ENCODE data around the gene ELAVL3. TPM values are rescaled to one million over a fixed set of nuclear protein-coding genes. Genes with fewer than 3 reads are reported as not detected.

Gene ELAVL3
- total RNA-seq, 1 experiment from 2014 or later, result not detected

DNA sequence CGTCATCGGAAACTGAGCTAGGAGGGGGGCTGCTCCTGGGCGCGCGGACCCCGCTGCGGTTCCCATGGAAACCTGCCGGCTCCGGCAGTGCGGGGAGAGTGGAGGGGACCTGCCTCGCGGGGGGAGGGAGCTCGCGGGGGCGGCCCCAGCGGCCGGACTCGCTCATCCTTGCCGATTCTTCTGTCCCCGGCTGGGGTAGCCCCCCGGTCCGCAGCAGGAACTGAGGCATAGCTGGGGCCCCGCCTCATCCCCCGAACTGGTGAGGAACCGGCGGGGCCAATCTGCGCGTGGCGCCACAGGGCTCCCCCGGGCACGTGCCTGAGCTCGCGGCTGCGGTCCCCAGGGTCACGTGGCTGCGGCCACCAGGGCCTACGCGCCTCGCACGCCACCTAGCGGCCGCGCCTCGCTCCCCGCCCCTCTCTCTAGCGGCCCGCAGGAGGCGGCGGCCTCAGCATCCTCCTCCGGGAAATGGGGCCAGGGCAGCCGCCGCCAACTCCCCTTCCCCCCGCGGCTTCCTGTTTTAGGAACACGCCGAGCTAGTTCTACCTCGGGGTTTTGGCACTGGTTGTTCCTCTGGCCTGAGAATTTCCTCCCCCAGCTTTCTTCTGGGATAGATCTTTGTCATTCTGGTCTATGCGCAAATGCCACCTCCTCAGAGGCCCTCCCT is 1.7 kb upstream of the ELAVL3 start:
- Histone ChIP-seq H3K36me3 (ENCODE audit: control insufficient read depth, insufficient read depth, low read length) (no peaks in the 10 kb centered on the region), H3K27me3 (ENCODE audit: control insufficient read depth, insufficient read depth, low read length) (no peaks in the 10 kb centered on the region), H3K27ac (ENCODE audit: low read length) (0 out of 2 replicates have a peak overlapping the region, but pooled peaks have one; percentile 51), H3K4me1 (ENCODE audit: control insufficient read depth, insufficient read depth, low read length) (no peaks in the 10 kb centered on the region), H3K9me3 (ENCODE audit: control insufficient read depth, insufficient read depth, low read depth, low read length) (no peaks in the 10 kb centered on the region), H3K4me3 (ENCODE audit: low read depth in 2 of 2, low read length in 2 of 2) (peak overlapping the region; percentile 51 to 58)
- ChIA-PET CTCF (interaction anchor here (0.6 to 1.3 kb wide), 4 partner anchors 99 to 114 kb away, joined by 5 to 10 read pairs (median 6); partner anchors contain the start of gene SWSAP1), POLR2A (interaction anchor here (0.6 kb wide), 1 partner anchor 158 kb away, joined by 3 read pairs; no protein-coding TSS in a partner anchor)
- TF ChIP-seq SIN3A (IDR thresholded peaks at IDR 0.05; ENCODE audit: borderline replicate concordance, insufficient read depth, low read depth, low read length), result peak; percentile 58; the same call in 1 of the 2 replicates
- TF ChIP-seq, protein P1, sequence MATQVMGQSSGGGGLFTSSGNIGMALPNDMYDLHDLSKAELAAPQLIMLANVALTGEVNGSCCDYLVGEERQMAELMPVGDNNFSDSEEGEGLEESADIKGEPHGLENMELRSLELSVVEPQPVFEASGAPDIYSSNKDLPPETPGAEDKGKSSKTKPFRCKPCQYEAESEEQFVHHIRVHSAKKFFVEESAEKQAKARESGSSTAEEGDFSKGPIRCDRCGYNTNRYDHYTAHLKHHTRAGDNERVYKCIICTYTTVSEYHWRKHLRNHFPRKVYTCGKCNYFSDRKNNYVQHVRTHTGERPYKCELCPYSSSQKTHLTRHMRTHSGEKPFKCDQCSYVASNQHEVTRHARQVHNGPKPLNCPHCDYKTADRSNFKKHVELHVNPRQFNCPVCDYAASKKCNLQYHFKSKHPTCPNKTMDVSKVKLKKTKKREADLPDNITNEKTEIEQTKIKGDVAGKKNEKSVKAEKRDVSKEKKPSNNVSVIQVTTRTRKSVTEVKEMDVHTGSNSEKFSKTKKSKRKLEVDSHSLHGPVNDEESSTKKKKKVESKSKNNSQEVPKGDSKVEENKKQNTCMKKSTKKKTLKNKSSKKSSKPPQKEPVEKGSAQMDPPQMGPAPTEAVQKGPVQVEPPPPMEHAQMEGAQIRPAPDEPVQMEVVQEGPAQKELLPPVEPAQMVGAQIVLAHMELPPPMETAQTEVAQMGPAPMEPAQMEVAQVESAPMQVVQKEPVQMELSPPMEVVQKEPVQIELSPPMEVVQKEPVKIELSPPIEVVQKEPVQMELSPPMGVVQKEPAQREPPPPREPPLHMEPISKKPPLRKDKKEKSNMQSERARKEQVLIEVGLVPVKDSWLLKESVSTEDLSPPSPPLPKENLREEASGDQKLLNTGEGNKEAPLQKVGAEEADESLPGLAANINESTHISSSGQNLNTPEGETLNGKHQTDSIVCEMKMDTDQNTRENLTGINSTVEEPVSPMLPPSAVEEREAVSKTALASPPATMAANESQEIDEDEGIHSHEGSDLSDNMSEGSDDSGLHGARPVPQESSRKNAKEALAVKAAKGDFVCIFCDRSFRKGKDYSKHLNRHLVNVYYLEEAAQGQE (IDR thresholded peaks at IDR 0.05; ENCODE audit: insufficient read depth in 1 of 2, low read depth in 2 of 2, low read length in 1 of 2), result peak in 1 of 2 experiments; percentile 68; a peak in 2 of 4 replicates
- peak; percentile 66 for TF ChIP-seq POLR2AphosphoS5 (IDR thresholded peaks at IDR 0.05; ENCODE audit: low read depth, low read length)
- no peak for TF ChIP-seq TCF7L2 (IDR thresholded peaks at IDR 0.05; ENCODE audit: low read depth, low read length)
- peak; percentile 96 for TF ChIP-seq CTCF (IDR thresholded peaks at IDR 0.05)
- ATAC-seq (peak; percentile 81), DNase-seq (ENCODE audit: low read depth, low spot score) (no peak)
- intact Hi-C loops (cut with micrococcal nuclease; ENCODE audit: unreplicated experiment) (no loop called here), in situ Hi-C loops (cut with HindIII; ENCODE audit: low pct_unique_long_range_greater_than_20kb, low sequenced_read_pairs) (no loop called here)
- BruUV-seq (replicated peaks), result no TSS peak

DNA sequence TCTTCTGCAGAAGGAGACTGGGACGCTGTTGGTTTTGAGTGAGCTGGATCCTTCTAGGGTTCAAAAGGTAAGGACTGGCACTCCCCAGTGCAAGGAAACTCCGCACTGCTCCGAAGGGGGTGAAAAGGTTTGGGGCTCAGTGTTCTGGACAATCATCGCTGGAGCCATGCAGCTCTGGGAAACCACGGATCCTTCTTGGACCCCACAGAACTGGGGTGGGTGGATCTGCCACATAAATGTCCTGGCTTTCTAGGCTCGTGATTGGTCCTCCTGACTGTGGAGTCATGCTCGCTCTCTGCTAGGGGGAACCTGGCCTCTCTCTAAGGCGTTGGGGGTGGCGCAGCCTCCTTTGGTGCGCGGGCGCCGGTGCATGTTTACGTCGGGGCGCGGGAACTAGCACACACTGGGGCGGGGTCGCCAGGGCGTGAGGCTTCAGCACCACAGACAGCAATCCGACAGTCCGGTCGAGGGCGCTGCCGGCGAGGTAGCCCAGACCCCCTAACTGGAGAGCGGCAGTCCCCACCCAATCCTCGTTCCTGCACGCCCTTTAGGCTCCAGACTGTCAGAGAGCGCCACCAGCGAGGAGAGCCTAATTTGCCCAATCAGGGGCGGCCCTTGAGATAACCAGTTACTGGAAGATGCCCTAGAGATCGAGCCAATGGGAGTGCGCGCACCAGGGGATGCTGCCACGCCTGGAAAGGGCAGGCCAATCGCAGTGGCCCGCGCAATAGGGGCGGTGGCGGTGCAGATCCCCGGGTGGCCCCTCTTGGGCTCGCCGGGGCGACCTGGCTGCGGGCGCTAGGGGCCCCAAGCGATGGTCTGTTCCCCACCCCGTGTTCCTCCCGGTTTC is 913 bp upstream of the ELAVL3 start:
- BruUV-seq (replicated peaks), result no TSS peak
- ATAC-seq (peak; percentile 94), DNase-seq (ENCODE audit: low read depth, low spot score) (peak; percentile 53)
- TF ChIP-seq CTCF (IDR thresholded peaks at IDR 0.05) (no peak), SIN3A (IDR thresholded peaks at IDR 0.05; ENCODE audit: borderline replicate concordance, insufficient read depth, low read depth, low read length) (no peak; the same call in 1 of the 2 replicates), POLR2AphosphoS5 (IDR thresholded peaks at IDR 0.05; ENCODE audit: low read depth, low read length) (peak; percentile 71)
- TF ChIP-seq, protein P1 (IDR thresholded peaks at IDR 0.05; ENCODE audit: insufficient read depth in 1 of 2, low read depth in 2 of 2, low read length in 1 of 2), result peak; percentile 86 to 91
- ChIA-PET POLR2A (no interaction called here), CTCF (interaction anchor here (0.8 to 1.3 kb wide), 3 partner anchors 99 to 107 kb away, joined by 5 to 10 read pairs (median 5); partner anchors contain the start of gene SWSAP1)
- in situ Hi-C loops (cut with HindIII; ENCODE audit: low pct_unique_long_range_greater_than_20kb, low sequenced_read_pairs), result no loop called here
- no peaks in the 10 kb centered on the region for H3K27me3 ChIP-seq (ENCODE audit: control insufficient read depth, insufficient read depth, low read length)
- peak overlapping the region; percentile 51; the same call in 1 of the 2 replicates for H3K27ac ChIP-seq (ENCODE audit: low read length)
- no peaks in the 10 kb centered on the region for H3K36me3 ChIP-seq (ENCODE audit: control insufficient read depth, insufficient read depth, low read length)
- intact Hi-C loops (cut with micrococcal nuclease; ENCODE audit: unreplicated experiment), result no loop called here
- no peaks in the 10 kb centered on the region for H3K9me3 ChIP-seq (ENCODE audit: control insufficient read depth, insufficient read depth, low read depth, low read length)
- no peaks in the 10 kb centered on the region for H3K4me1 ChIP-seq (ENCODE audit: control insufficient read depth, insufficient read depth, low read length)
- peak overlapping the region; percentile 51 to 58 for H3K4me3 ChIP-seq (ENCODE audit: low read depth in 2 of 2, low read length in 2 of 2)
